OCI-LY7 (cell line): ENCODE results near the gene GPATCH8. TPM values are rescaled to one million over a fixed set of nuclear protein-coding genes. Genes with fewer than 3 reads are reported as not detected.

Source experiments
- BruUV-seq: library from RNA; stranded (reverse); fragments of 400-500 nt; replicated peaks from 2 replicates; lab custom pipeline; 2021; lab: Mats Ljungman, UMichigan
- CTCF ChIA-PET: fragments of 300-600 bp; sonication (Branson Sonifier 250); formaldehyde crosslinking; loops from one replicate; lab custom pipeline; 2022; ENCODE audit warnings: antibody characterized with exemption; ENCODE audit not compliant: unreplicated experiment; lab: Charles Lee
- POLR2A ChIA-PET: fragments of 300-600 bp; sonication (Branson Sonifier 250); formaldehyde crosslinking; loops from one replicate; lab custom pipeline; 2022; ENCODE audit warnings: antibody characterized with exemption; lab: Charles Lee
- DNase-seq: peaks from one replicate; pipeline ENCODE4 v3.0.0-alpha.2; 2015; ENCODE audit warnings: low spot score
- H2AFZ ChIP-seq: fragments of 200-600 bp; sonication (generic), shearing (Covaris generic); 2 replicates; pipeline ENCODE4 v1.6.1; 2014; ENCODE audit warnings: mild to moderate bottlenecking, antibody characterized with exemption, low read length, moderate library complexity
- H3K27ac ChIP-seq: fragments of 200-600 bp; sonication (generic); 2 replicates; pipeline ENCODE4 v1.5.1; 2014; ENCODE audit warnings: mixed run types, low read depth, mild to moderate bottlenecking, moderate library complexity, low read length, inconsistent platforms; ENCODE audit not compliant: poor library complexity, severe bottlenecking
- H3K36me3 ChIP-seq: fragments of 200-600 bp; sonication (generic); 2 replicates; pipeline ENCODE4 v1.6.1; 2014; ENCODE audit warnings: mild to moderate bottlenecking, antibody characterized with exemption, low read length, moderate library complexity, mixed read lengths; ENCODE audit not compliant: insufficient read depth
- H3K4me1 ChIP-seq: fragments of 200-600 bp; sonication (generic); 2 replicates; pipeline ENCODE4 v1.5.1; 2014; ENCODE audit warnings: mild to moderate bottlenecking, low read length; ENCODE audit not compliant: insufficient read depth, poor library complexity, severe bottlenecking
- H3K4me2 ChIP-seq: fragments of 200-600 bp; sonication (generic); 2 replicates; pipeline ENCODE4 v1.6.1; 2014; ENCODE audit warnings: mild to moderate bottlenecking, low read length
- H3K4me3 ChIP-seq: fragments of 200-600 bp; sonication (generic); 2 replicates; pipeline ENCODE4 v1.5.1; 2014; ENCODE audit warnings: mild to moderate bottlenecking, low read depth, low read length; ENCODE audit not compliant: poor library complexity, severe bottlenecking
- H3K79me2 ChIP-seq: fragments of 200-600 bp; sonication (generic); 2 replicates; pipeline ENCODE4 v1.6.1; 2016; ENCODE audit warnings: low read depth, mild to moderate bottlenecking, low read length, moderate library complexity, mixed read lengths; ENCODE audit not compliant: insufficient read depth
- H3K9me2 ChIP-seq: fragments of 200-600 bp; sonication (generic); 2 replicates; pipeline ENCODE4 v1.6.1; 2016; ENCODE audit warnings: mild to moderate bottlenecking, low read length, mixed read lengths; ENCODE audit not compliant: insufficient read depth
- H3K9me3 ChIP-seq: fragments of 200-600 bp; sonication (generic); 2 replicates; pipeline ENCODE4 v1.6.1; 2014; ENCODE audit warnings: mild to moderate bottlenecking, mixed run types, low read length, mixed read lengths
- H4K20me1 ChIP-seq: fragments of 200-600 bp; sonication (generic); 2 replicates; pipeline ENCODE4 v1.6.1; 2014; ENCODE audit warnings: mild to moderate bottlenecking, antibody characterized with exemption, low read length, moderate library complexity, mixed read lengths; ENCODE audit not compliant: insufficient read depth
- EZH2phosphoT487 ChIP-seq: fragments of 200-600 bp; sonication (generic); IDR thresholded peaks from 2 replicates; pipeline ENCODE4 v1.6.1; 2018; ENCODE audit warnings: low read depth, borderline replicate concordance, mild to moderate bottlenecking, mixed run types, antibody characterized with exemption, low read length, moderate library complexity, mixed read lengths
- intact Hi-C: fragments of 100-400 bp; cut with micrococcal nuclease; formaldehyde crosslinking; loops from one replicate; pipeline ENCODE4 v1.10.0; 2022; ENCODE audit not compliant: unreplicated experiment
- total RNA-seq, 2 experiments: library from RNA; depleted of rRNA in 1 of 2; stranded (reverse); fragments of >200 nt in 1 of 2; shearing (Covaris generic) in 1 of 2; gene quantifications; 2 replicates each; pipeline ENCODE4 v1.2.3, GENCODE V29; 2014 to 2022
- TF ChIP-seq, protein P1 (sequence below): fragments of 200-600 bp; sonication (generic); conservative IDR thresholded peaks from 2 replicates; pipeline ENCODE4 v1.5.1; 2014; ENCODE audit warnings: mild to moderate bottlenecking, antibody characterized with exemption, low read length, moderate library complexity, mixed read lengths

The GPATCH8 gene
- total RNA-seq, 2 experiments from 2014 or later: 24.7 to 61.1 TPM

DNA sequence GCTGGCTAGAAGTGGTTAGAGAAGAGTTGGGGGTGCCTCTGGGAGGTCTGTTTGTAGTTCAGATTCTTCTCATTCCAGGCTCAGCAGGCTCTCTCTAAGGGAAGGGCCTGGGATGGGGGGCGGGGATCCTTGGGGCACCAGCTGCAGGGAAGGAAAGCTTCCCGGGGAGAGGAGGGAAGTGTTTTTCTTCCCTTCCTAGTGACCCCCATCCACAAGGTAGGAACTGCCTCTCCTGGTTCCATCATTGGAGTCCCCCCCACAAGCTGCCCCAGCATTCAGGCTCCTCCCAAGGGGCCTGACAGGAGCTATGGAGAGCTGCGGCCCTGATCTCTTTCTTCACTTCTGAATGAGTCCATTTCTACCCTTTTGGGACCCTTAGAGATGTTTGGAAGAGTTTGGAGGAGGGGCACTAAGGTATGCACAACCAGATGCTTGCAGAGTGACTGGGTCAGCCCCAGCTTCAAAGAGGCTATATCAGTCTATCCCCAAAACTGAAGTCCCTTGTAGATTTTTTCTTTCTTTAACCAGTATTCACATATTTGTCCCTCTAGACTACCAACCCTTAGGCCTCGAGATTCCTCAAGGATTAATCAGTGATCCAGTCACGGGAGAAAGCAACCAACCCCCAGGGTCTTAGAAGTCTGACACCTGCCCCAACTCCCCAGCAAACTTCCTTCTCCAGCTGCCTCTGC, 40.2 kb upstream of the GPATCH8 start:
- POLR2A ChIA-PET: interaction anchor here (0.6 kb wide), 2 partner anchors 159 to 1374 kb away, joined by 3 to 4 read pairs; no protein-coding TSS in a partner anchor
- Histone ChIP-seq H3K4me2 (no peak overlapping the region), H3K9me2 (no peaks in the 10 kb centered on the region), H3K27ac (no peak overlapping the region), H4K20me1 (no peaks in the 10 kb centered on the region), H3K4me3 (no peak overlapping the region), H3K79me2 (no peaks in the 10 kb centered on the region), H3K36me3 (no peaks in the 10 kb centered on the region), H3K9me3 (no peaks in the 10 kb centered on the region), H2AFZ (peak overlapping the region; percentile 75; the same call in 1 of the 2 replicates), H3K4me1 (peaks cover 23% of the 10 kb centered on the region)
- no peak for DNase-seq
- TF ChIP-seq EZH2phosphoT487: no peak
- TF ChIP-seq, protein P1, sequence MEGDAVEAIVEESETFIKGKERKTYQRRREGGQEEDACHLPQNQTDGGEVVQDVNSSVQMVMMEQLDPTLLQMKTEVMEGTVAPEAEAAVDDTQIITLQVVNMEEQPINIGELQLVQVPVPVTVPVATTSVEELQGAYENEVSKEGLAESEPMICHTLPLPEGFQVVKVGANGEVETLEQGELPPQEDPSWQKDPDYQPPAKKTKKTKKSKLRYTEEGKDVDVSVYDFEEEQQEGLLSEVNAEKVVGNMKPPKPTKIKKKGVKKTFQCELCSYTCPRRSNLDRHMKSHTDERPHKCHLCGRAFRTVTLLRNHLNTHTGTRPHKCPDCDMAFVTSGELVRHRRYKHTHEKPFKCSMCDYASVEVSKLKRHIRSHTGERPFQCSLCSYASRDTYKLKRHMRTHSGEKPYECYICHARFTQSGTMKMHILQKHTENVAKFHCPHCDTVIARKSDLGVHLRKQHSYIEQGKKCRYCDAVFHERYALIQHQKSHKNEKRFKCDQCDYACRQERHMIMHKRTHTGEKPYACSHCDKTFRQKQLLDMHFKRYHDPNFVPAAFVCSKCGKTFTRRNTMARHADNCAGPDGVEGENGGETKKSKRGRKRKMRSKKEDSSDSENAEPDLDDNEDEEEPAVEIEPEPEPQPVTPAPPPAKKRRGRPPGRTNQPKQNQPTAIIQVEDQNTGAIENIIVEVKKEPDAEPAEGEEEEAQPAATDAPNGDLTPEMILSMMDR: no peak
- intact Hi-C loops: no loop called here
- BruUV-seq: no TSS peak
- CTCF ChIA-PET: no interaction called here

- Histone ChIP-seq H2AFZ (no peak overlapping the region; the same call in 1 of the 2 replicates), H3K4me1 (peaks cover 13% of the 10 kb centered on the region), H4K20me1 (no peaks in the 10 kb centered on the region), H3K9me3 (no peaks in the 10 kb centered on the region), H3K4me3 (no peak overlapping the region), H3K4me2 (peak overlapping the region; percentile 33; the same call in 1 of the 2 replicates), H3K79me2 (no peaks in the 10 kb centered on the region), H3K9me2 (no peaks in the 10 kb centered on the region), H3K36me3 (no peaks in the 10 kb centered on the region), H3K27ac (no peak overlapping the region)
- peak; percentile 30 for DNase-seq
- intact Hi-C loops: no loop called here
- POLR2A ChIA-PET: no interaction called here
- CTCF ChIA-PET: no interaction called here
- no TSS peak for BruUV-seq
- TF ChIP-seq, protein P1: no peak
- TF ChIP-seq EZH2phosphoT487: no peak
Observed at GRCh38 chr17:44541884-44542581, 38.8 kb upstream of the GPATCH8 start.
